NCI-H510A treated with DMSO at 0.1 percent for 48 hours (cell line): Measurements from ENCODE around the gene TOLLIP.
"Not testable (repeated sequence)": the region's sequence is repeated elsewhere in the genome, so short reads cannot be mapped to it uniquely, and the experiment has no call there.

ENCODE experiments used
- DNase-seq: peaks from one replicate; lab custom pipeline; 2025; lab: John Stamatoyannopoulos, UW

Gene TOLLIP

DNA sequence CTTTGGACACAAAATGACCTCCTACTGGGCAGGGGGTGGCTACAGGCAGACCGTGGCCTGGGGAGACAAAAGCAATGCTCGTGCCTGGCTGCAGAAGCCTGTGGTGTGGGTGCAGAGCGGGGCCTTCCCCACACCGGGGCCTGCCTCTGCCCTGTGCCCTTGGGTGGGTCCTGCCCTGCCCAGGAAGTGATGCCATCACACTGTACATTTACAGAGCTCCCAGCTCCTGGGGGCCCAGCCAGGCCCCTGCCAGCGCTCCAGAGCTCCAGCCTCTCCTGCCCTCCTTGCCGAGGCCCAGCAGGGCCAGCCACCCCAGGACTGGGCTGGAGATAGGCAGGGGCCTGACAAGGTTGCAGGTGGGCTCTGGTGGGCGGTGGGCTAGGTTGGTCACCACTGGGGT is 46.4 kb downstream of the TOLLIP start:
- DNase-seq, result no peak

DNA sequence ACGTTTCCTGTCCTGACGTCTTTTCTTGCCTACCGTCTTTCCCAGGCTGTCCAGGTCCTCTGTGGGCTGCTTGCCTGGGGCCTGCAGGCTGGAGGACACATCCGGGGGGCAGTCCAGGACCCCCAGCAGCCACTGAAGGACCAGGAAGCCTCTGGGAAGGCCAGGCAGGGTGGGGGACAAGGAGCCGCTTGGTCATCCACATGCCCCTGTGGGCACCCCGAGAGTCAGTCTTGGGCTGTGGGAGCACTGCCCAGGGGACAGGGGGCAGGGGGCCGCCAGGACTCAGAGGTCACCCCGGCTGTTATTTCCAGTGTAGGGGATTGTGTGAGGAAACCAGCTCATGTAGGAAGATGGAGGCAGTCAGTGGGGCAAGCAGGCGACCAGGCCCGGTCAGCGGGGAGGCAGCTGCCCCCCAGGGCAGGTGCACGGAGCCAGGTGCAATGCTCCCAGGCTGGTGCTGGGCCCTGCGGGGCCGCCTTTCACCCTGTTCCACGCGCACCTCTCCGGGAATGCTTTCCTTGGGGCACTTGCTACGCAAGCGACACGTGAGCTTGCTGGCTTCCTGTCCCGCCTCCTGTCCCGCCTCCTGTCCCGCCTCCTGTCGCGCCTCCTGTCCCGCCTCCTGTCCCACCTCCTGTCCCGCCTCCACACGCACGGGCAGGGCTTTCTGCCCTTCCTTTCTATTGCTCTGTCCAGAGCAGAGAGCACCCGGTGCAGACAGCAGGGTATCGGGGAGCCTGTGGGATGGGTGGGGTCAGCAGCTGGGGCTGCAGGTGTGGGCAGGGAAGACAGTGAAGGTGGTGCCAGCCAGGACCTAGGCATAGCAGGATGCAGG is 47.0 kb downstream of the TOLLIP start:
- no peak for DNase-seq

DNA sequence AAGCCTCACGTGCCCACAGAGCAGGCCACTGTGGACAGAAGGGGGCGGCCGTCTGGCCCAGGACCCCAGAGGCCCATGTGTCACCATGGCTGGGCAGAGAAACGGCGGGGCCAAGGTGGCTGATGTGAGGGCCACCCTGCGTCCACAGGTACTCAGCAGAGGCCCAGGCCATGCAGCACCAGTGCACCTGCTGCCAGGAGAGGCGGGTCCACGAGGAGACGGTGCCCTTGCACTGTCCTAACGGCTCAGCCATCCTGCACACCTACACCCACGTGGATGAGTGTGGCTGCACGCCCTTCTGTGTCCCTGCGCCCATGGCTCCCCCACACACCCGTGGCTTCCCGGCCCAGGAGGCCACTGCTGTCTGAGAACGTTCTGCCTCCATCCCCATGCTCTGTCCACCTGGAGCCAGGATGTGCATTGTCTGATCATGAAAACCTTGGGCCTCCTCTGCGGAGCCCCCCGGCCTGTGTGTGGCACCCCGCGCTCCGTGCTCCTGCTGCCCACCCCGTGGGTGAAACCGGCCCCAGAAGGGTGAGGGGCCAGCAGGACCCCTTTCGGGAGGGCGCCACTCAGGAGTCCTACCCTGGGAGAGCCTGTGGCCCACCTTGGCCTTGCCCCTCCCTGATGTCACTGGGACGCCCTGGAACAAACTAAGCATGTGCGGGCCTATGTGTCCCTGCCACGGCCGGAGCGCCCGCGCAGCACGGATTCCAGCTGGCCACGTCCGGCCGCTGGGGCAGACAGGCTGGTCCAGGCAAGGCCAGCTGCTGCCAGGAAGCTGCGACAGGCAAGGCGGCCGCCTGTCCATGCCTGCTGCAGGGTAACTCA is 48.0 kb downstream of the TOLLIP start:
- DNase-seq, result no peak

DNA sequence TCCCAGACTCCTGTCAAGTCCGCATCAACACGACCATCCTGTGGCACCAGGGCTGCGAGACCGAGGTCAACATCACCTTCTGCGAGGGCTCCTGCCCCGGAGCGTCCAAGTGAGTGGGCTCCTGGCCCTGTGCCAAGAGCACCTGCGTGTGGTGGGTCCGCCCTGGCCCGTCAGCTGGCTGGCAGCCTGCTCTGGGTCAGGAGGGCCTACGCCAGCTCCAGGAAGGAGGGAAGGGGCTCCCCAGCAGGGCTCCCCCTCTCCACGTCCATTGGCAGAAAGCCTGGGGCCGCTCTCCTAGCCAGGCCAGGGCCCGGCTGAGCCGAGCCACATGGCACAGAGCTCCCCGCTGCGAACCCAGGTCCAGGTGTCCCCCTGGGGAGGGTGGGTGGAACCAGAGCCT is 48.8 kb downstream of the TOLLIP start:
- DNase-seq, result no peak

DNA sequence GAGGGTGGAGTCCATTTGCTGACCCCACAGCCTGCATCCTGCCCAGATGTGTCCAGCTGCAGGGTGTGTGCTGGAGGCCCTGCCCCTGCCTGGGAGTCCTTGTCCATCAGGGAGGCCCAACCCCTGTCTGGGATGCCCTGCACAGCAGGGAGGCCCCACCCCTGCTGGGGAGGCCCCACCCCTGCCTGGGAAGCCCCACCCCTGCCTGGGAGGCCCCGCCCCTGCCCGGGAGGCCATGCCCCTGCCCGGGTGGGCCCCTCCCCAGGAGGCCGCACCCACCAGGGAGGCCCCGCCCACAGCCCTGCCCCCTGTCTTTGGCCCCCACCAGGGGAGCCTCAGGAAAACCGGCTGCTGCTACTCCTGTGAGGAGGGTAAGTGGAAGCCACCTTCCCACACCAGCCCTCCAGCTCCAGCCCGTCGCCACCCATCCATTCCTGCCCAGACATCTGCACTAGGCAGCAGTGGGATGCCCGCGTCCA is 49.4 kb downstream of the TOLLIP start:
- DNase-seq, result no peak

DNA sequence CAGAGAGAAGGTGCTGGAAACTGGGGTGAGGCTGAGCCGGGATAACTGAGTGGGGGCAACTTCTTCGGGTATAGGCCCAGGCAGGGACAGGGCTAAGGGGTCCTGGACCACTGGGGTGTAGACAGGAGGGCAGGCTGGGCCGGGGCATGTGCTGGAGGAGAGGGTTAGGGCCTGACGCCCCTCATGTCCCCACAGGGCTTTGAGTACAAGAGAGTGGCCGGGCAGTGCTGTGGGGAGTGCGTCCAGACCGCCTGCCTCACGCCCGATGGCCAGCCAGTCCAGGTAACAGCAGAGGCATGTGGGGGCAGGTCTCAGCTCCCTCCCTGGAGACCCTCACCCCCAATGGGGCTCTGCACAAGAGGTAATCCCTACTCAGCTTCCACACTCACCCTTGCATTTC is 49.9 kb downstream of the TOLLIP start:
- no peak for DNase-seq

DNA sequence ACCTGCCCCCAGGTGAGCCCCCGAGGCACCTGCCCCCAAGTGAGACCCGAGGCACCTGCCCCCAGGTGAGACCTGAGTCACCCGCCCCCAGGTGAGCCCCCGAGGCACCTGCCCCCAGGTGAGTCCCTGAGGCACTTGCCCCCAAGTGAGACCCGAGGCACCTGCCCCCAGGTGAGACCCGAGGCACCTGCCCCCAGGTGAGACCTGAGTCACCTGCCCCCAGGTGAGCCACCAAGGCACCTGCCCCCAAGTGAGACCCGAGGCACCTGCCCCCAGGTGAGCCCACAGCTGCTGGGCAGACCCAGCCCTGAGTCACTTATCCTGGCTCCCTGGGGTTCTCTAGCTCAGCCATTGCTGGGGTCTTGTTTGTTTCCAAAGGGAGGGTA is 50.4 kb downstream of the TOLLIP start:
- DNase-seq, result no peak

DNA sequence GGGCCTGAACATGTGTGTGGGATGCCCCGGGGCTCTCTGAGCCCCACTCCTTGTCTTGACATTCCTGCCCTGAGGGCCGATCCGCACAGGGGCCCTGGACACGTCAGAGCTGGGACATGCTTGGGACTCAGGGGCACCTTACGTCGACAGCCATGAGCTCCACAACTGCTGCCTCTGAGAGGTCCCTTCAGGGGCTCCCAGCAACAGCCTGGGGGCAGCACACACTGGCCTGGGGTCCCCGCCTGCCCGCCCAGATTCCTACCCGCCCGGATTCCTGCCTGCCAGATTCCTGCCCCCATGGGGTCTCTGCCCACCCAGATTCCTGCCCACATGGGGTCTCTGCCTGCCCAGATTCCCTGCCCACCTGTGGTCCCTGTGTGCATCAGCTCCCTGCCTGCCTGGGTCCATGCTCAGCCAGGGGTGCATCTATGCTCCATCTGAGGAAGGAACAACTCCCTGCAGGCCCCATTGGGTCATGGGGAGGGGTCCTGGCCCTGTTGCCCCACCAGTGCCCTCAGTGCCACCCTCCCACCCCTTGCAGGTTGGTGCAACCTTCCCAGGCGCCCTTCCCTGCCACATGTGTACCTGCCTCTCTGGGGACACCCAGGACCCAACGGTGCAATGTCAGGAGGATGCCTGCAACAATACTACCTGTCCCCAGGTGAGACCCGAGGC is 50.9 kb downstream of the TOLLIP start:
- no peak for DNase-seq

DNA sequence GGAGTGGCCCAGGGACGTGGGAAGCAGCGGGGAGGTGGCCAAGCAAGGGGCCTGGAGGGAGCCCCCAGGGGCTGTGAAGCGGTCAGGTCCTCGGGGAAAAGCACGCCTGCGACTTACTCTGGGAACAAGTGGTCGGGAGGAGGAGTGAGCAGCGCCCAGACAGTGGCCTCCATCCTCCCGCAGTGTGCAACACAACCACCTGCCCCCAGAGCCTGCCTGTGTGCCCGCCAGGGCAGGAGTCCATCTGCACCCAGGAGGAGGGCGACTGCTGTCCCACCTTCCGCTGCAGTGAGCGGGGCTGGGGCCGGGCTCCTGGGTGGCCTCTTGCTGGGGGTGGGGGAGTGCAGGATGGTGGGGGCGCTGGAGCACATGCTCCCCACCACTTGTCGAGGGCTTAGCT is 51.5 kb downstream of the TOLLIP start:
- DNase-seq, result no peak

DNA sequence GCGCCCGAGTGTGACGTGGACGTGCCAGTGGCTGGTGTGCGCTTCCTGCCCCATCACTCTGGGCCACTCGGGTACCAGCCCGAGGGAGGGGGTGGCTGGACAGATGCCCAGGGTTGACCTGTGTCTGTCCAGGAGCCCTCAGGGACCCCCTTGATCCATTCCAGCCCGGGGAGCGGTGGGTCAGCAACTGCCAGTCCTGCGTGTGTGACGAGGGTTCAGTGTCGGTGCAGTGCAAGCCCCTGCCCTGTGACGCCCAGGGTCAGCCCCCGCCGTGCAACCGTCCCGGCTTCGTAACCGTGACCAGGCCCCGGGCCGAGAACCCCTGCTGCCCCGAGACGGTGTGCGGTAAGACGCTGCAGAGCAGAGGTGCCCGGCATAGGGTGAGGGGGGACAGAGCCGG is 52.1 kb downstream of the TOLLIP start:
- no peak for DNase-seq

DNA sequence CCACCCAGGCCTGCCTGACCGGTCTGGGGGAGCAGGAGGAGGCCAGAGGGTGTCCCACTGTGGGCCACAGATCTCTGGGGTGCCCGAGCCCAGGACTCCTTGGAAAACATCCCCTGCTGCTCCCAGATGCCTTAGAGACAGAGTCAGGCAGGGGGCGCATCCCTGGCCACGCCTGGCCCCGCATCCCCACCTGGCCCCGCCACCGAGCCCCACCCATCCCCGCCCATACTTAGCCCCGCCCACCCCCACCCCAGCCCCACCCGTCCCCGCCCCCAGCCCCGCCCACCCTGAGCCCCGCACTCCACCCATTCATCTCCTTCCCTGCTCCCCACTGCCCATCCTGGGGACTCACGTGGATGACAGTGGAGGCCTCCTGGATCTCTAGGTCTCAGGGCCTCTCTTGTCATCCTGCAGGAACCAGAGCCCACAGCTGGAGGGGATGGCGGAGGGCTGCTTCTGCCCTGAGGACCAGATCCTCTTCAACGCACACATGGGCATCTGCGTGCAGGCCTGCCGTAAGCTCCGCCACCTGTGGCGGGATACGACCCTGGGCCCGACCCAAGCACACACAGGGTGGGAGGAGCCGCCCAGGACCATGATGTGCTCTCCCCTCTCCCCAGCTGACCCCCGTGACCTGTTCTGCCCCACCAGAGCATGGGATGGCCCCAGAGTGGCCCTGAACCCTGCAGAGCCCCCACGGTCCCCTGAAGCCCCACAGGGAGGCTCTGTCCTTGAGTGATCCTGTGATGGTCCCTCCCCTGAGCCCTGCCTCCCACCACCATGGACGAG is 53.0 kb downstream of the TOLLIP start:
- DNase-seq, result no peak

DNA sequence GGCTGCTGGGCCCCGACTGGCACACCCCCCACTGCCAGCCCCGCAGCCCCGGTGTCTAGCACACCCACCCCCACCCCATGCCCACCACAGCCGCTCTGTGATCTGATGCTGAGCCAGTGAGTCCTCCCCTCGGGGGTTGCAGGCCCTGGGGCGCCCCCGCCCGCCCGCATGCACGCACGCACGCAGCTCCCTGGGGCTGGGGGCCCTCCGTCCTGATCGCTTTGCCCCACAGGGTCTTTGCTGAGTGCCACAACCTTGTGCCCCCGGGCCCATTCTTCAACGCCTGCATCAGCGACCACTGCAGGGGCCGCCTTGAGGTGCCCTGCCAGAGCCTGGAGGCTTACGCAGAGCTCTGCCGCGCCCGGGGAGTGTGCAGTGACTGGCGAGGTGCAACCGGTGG is 54.3 kb downstream of the TOLLIP start:
- no peak for DNase-seq

DNA sequence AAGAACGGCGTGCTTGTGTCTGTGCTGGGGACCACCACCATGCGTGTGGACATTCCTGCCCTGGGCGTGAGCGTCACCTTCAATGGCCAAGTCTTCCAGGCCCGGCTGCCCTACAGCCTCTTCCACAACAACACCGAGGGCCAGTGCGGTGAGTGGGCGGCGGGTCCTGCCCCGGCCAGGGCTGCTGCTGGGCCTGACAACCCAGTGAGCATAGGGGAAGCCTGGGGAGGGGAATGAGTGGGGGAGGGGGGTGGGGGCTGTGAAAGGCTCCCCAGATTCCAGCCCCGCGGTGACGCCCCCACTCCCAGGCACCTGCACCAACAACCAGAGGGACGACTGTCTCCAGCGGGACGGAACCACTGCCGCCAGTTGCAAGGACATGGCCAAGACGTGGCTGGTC is 54.7 kb downstream of the TOLLIP start:
- no peak for DNase-seq

DNA sequence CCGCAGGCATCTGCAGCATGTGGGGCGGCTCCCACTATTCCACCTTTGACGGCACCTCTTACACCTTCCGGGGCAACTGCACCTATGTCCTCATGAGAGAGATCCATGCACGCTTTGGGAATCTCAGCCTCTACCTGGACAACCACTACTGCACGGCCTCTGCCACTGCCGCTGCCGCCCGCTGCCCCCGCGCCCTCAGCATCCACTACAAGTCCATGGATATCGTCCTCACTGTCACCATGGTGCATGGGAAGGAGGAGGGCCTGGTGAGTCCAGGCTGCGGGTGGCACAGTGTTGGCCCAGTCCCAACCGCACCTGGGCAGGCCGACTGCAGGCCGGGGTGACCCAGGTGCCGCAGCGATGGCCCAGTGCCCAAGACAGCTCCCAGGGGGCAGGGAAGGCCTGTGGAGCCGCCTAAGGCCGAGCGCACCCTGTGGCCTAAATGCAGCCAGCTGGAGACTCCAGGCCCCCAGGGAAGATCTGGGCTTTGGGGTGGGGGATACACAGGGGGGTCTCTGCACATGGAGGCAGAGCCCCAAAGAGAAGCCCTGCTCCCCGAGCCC is 55.3 kb downstream of the TOLLIP start:
- no peak for DNase-seq

DNA sequence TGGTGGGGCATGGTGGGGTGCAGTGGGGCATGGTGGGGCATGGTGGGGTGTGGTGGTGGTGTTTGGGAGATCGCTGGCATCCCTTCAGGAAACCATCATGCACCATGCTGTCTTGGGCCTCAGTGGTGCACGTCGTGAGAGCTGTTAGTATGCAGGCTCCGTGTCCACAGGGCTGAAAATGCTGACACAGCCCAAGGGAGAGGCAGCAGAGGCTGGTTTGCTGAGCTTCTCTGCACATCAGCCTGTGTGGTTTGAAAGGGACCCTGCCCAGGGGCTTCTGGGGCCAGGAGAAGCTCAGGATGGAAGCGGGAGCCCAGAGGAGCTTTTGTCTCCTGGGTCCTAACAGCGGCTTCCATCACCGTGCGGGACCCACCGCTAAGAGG is 56.3 kb downstream of the TOLLIP start:
- no peak for DNase-seq

DNA sequence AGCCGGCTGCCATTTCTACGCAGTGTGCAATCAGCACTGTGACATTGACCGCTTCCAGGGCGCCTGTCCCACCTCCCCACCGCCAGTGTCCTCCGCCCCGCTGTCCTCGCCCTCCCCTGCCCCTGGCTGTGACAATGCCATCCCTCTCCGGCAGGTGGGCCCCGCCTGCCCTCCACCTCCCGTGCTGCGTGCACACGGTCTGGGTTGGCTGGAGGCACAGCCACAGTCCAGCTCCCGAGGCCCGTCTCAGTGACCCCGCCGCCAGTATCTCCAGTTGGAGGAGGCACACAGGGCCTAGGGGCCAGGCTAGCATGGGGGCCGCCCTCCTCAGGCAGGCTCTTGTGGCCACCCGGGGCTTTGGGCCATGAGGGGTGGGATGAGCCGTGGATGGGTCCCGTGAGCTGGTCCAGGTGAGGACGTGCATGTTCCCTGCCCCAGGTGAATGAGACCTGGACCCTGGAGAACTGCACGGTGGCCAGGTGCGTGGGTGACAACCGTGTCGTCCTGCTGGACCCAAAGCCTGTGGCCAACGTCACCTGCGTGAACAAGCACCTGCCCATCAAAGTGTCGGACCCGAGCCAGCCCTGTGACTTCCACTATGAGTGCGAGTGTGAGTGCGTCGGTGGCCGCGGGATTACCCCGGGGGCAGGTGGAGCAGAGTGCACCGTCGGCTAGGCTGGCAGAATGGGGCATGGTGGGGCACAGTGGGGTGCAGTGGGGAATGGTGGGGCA is 56.9 kb downstream of the TOLLIP start:
- no peak for DNase-seq

DNA sequence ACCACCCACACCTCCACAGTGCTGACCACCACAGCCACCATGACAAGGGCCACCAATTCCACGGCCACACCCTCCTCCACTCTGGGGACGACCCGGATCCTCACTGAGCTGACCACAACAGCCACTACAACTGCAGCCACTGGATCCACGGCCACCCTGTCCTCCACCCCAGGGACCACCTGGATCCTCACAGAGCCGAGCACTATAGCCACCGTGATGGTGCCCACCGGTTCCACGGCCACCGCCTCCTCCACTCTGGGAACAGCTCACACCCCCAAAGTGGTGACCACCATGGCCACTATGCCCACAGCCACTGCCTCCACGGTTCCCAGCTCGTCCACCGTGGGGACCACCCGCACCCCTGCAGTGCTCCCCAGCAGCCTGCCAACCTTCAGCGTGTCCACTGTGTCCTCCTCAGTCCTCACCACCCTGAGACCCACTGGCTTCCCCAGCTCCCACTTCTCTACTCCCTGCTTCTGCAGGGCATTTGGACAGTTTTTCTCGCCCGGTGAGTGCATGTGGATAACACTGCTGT is 58.1 kb downstream of the TOLLIP start:
- DNase-seq, result no peak

DNA sequence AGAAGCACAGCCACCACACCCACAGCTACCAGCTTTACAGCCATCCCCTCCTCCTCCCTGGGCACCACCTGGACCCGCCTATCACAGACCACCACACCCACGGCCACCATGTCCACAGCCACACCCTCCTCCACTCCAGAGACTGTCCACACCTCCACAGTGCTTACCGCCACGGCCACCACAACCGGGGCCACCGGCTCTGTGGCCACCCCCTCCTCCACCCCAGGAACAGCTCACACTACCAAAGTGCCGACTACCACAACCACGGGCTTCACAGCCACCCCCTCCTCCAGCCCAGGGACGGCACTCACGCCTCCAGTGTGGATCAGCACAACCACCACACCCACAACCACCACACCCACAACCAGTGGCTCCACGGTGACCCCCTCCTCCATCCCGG is 59.0 kb downstream of the TOLLIP start:
- not testable (repeated sequence) for DNase-seq

DNA sequence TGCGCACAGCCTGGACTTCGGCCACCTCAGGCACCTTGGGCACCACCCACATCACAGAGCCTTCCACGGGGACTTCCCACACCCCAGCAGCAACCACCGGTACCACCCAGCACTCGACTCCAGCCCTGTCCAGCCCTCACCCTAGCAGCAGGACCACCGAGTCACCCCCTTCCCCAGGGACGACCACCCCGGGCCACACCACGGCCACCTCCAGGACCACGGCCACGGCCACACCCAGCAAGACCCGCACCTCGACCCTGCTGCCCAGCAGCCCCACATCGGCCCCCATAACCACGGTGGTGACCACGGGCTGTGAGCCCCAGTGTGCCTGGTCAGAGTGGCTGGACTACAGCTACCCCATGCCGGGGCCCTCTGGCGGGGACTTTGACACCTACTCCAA is 60.5 kb downstream of the TOLLIP start:
- not testable (repeated sequence) for DNase-seq

DNA sequence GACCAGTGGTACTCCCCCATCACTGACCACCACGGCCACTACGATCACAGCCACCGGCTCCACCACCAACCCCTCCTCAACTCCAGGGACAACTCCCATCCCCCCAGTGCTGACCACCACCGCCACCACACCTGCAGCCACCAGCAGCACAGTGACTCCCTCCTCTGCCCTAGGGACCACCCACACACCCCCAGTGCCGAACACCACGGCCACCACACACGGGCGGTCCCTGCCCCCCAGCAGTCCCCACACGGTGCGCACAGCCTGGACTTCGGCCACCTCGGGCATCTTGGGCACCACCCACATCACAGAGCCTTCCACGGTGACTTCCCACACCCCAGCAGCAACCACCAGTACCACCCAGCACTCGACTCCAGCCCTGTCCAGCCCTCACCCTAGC is 62.4 kb downstream of the TOLLIP start:
- not testable (repeated sequence) for DNase-seq

DNA sequence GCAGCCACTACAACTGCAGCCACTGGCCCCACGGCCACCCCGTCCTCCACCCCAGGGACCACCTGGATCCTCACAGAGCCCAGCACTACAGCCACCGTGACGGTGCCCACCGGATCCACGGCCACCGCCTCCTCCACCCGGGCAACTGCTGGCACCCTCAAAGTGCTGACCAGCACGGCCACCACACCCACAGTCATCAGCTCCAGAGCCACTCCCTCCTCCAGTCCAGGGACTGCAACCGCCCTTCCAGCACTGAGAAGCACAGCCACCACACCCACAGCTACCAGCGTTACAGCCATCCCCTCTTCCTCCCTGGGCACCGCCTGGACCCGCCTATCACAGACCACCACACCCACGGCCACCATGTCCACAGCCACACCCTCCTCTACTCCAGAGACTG is 63.1 kb downstream of the TOLLIP start:
- DNase-seq, result not testable (repeated sequence)
